Activated CD4-positive, alpha-beta T cell treated with anti-CD3 and anti-CD28 coated beads, Interleukin-2, amount 50 U/mL, for 16 hours (primary cell): Measurements from ENCODE around the gene PLA2R1.

Experiments
- DNase-seq: peaks from one replicate; pipeline ENCODE4 v3.0.0-alpha.2; 2020

PLA2R1 gene

GRCh38 chr2:160062292-160063005, at the start of gene PLA2R1:
PLA2R1 (minus strand) TSS chr2:160062615; CDS start chr2:160062403, 212 bp downstream.
- no peak for DNase-seq

DNA sequence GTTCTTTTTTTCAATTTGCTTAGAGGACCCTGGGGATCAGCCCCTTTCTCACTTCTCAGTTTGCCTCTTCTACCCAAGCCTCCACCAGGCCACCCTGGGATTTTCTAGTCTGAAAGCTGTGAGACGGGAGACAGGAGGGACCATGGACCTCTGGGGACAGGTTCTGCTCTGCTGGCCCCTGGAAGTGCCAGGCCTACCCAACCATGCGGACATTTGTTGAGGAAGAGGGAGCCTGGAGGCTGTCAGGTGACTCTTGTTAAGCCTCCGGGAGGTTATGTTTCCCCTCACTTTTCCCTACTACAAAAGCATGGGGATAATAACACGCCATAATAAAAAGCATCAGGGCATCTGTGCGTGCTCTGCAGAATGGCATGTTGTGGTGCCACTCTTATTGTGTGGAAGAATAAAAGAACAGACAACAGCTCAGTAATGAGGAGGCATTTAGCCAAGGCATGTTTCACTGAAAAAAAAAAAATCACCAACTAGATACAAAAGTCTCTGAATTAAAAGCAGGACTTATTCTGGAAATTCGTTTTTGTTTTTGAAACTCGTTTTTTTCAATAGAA, 48.3 kb upstream of the PLA2R1 start:
- DNase-seq = no peak

DNA sequence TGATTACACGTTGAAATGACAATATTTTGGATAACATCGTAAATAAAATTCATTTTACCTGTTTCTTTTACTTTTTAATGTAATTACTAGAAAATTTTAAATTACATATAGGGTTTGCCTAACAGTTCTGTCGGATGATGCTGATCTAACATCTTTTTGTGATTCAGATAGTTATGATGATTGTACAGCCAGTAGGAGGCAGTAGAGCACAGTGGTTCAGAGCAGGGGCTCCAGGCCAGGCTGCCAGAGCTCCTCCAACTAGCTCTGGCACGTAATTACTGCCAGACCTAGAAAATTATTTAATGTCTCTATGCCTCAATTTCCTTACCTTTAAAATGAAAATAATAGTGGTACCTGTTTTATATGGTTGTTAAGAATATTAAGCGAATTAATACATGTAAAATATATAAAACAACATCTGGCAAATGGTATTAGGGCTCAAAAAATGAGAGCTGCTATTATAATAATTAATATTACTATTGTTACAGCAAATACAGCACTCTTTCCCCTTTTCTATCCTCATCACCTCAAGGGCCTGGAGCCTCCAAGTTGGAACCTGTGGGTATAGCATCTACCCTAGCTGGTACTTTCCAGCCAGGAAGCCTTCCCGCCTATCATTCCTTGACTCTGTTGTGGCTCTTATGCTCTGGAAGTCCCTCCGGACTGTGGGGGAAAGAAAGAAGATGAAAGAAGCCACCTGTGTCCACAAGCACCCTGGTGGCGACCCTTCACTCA, 47.7 kb upstream of the PLA2R1 start:
- peak; percentile 75 for DNase-seq

GRCh38 chr2:160109243-160109642, 46.8 kb upstream of the PLA2R1 start:
- no peak for DNase-seq

DNA sequence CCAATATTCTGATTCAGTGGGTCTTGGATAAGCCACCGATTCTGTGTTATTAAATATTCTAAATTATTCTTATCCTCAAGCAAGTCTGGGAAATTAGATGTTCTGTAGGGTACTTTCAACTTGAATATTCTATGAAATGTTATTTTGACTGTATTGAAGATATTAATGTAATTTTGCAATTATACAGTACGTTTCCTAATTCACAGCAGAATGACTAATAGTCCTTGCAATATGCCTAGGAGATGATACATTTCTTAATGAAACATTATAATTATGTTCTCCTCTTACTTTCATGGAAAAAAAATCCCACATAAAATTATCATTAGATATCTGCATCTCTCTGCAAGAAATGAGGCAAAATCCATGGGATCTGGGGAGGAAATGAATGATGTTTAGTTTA, 46.2 kb upstream of the PLA2R1 start:
- DNase-seq = no peak

DNA sequence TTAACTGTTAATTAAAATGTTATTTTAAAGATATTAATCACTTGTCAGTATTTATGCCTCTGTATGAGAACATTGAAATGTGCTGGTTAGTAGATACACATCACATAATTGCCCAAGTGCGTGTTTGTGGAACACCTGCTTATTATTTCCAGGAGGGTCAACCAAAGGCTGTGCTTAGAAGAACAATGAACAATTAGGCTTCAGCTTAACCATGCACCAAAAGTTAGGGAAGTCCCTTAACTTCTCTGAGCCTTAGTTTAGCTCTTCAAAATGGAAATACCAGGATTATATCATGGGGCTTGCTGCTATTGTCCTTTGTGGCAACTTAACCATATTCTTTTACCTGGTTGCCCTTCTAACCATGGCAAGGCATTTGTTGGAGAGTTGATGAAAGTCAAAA, 43.0 kb upstream of the PLA2R1 start:
- DNase-seq = no peak

- no peak for DNase-seq
Observed at GRCh38 chr2:160104115-160104514, 41.7 kb upstream of the PLA2R1 start.

DNA sequence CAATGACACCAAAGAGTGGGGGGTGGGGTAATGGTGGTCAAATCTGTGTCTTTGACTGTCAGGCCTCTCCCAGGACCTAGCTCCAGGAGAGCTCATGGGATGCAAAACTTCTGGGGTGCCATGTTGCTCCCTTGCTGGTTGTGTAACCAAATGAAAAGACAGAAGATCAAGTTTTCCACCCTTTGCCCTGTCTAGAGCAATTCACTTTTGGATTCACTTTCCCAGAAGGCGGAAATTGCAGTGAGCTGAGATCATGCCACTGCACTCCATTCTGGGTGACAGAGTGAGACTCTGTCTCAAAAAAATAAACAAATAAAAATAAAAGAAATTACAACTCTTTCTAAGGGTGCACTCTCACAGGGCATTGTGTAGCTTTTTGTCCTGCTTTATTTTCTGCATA, 34.9 kb upstream of the PLA2R1 start:
- DNase-seq = no peak

GRCh38 chr2:160096409-160096808, 34.0 kb upstream of the PLA2R1 start:
- peak; percentile 48 for DNase-seq

- DNase-seq = no peak
Observed at GRCh38 chr2:160092445-160092844, 30.0 kb upstream of the PLA2R1 start.

- no peak for DNase-seq
Observed at GRCh38 chr2:160091381-160091780, 29.0 kb upstream of the PLA2R1 start.

GRCh38 chr2:160087854-160088745, 25.7 kb upstream of the PLA2R1 start:
- DNase-seq = peak; percentile 24

DNA sequence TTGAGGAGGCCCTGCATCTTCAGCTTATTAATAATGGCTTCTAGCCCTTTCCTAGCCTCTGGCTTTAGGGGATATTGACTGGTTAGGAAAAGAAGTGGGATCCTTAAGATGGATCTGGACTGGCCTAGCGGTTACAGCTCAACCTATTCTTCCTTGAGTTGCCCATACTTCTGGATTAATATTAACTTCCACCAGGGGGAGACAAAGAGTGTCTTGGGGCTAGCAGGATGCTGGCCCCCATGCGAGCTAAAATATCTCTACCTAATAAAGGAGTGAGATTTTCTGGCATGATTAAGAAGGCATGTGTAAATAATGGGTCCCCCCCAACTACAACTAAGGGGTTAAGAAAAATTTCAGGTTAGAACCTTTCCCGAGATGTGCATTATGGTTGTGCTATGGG, 23.2 kb upstream of the PLA2R1 start:
- no peak for DNase-seq

DNA sequence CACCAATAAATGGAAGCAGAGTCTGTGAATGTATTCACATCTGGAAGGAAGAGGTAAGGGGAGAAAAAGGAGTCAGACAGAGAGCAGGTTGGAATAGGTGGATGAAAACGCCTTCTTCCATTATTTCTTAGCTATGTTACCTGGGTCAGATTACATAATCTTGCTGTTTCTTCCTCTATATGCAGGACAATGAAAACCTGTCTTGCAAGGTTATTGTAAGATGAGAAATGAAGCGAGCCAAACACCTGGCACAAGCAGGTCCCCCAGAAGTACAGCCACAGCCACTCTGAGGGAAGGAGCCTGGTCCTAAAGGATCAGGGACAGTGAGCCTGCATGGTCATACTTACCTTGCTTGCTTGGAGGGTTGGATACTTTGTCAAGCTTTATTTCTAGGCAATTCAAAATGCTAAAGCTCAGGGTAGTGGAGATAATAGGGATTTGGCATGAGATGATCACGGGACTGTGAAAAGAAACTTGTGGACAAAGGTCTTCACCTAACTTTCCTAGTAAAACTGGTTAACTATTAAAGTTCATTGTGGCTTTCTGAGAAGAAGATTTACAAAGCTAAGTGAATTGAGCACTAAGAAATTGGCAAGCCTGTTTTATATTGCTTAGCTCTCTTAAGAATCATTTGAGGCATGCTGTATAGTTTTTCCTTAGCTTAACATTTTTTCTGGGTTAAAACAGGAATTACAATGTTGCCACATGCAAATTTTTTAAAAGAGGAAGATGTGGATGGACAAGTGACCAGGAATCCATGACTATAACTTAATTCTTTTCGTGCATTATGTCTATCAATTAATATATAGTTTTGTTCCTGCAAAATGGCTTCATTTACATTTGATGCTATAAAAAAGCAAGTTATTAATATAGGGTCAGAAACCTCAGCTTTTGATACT, 15.7 kb upstream of the PLA2R1 start:
- no peak for DNase-seq

GRCh38 chr2:160076914-160077313, 14.5 kb upstream of the PLA2R1 start:
- DNase-seq = no peak

- no peak for DNase-seq
Observed at GRCh38 chr2:160076241-160076640, 13.8 kb upstream of the PLA2R1 start.

DNA sequence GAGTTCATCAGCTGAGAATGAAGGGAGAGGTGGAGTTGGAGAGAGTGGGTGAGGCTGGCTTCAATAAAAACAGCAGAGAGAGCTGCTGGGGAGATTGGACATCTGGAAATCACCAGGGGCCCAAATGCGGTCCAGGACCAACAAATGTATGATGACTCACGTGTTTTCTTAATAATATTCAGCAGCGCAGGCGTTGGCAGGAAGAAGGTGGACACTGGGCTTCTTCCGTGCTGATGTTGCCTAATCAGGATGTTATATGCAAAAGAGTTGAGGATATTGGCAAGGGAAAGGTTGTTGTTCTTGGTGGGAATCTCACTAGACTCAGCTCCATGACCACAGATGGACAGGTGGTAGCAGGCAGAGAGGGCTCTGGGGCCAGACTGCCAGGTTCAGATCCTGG, 12.8 kb upstream of the PLA2R1 start:
- no peak for DNase-seq

- DNase-seq = no peak
Observed at GRCh38 chr2:160073284-160073888, 11.0 kb upstream of the PLA2R1 start.

DNA sequence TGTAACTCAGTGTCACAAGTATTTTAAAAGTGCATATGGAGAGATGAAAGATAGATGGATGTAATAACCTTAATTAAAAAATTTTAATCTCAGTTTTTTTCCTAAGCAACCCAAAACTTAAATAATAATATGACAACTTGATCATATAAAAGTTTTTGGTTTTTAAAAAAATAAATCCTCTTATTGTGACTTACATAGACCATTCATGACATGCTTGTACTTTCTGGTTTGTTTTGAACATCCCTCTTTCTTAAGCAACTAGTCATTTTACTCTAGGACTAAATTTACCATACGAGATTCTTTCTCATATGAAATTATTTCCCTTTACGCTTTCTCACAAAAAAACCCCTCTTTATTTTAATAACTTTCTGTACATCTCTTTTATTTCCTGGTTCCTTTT, 6.5 kb upstream of the PLA2R1 start:
- DNase-seq = no peak

DNA sequence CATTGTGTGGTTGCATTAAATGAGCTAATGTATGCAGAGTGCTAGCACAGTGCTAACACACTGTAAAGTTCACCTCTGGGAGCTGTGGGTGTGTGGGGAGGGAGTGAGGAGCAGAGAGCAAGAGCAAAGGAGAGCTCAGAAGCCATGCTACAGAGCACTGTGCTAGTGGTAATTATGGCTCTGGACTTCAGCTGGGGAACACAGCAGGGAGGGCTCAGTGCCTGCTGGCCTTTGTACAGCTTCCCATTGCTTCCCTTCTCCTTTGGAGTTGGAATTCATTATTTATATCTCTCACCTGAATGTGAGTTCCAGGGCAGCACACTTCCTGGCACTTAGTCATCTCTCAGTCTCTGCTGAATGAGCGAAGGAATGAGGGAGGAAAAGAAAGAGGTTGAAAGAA, 2.5 kb upstream of the PLA2R1 start:
- DNase-seq = no peak

DNA sequence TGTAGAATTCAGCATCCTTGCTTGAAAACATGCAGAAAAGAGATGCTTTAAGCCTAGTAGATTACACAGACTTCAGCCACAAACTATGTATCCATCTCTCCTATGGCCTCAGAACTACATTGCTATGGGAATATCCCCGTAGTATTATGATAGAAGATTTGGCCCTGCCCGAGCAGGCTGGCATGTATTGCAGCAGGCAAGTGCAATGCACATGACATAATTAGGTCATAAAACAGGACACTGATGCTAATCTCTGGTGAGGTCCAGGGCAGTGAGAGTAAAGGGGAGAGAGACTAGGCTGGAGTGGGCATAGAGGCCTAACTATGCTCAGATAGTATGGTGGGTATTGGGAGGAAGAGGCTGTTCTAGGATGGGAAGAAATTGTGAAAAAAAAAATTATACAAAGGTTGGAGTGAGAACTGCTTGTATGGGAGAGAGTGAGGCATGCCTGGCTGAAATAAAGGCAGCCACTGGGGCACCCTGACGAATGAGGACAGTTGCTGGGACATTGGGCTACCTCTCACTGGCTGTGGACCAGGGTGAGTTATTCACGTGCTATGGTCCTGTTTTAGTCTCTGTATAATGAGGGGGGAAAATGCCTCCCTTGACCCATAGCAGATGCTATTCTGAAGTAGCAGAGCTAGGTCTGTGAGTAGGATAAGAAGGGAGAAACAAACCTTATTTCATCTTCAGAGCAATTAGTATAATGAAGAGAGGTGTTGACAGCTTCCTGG, 1.6 kb upstream of the PLA2R1 start:
- no peak for DNase-seq
